GM21390 (cell line): ENCODE data around the gene PITPNC1.
"Not testable (repeated sequence)": the region's sequence is repeated elsewhere in the genome, so short reads cannot be mapped to it uniquely, and the experiment has no call there.

ENCODE experiments used
- ATAC-seq: cut with Tn5 transposase; IDR thresholded peaks from one replicate; pipeline ENCODE4 v1.9.1; 2021; ENCODE audit not compliant: unreplicated experiment

Gene PITPNC1

DNA sequence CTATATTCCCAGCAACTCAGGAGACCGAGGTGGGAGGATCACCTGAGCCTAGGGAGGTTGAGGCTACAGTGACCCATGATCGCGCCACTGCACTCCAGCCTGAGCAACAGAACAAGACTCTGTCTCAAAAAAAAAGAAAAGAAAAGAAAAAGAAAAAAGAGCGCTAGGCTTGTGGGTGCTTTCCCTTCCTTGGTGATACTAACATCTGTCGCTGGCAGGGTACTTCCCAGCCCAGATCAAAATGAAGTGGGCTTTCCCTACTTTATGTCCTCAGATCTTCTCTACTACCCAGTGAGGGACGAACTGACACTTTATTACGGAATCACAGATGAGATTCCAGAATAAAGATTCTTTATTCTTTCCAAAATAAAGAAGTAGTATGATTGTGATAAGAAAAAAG lies 236.9 kb downstream of the PITPNC1 start:
- ATAC-seq = no peak

DNA sequence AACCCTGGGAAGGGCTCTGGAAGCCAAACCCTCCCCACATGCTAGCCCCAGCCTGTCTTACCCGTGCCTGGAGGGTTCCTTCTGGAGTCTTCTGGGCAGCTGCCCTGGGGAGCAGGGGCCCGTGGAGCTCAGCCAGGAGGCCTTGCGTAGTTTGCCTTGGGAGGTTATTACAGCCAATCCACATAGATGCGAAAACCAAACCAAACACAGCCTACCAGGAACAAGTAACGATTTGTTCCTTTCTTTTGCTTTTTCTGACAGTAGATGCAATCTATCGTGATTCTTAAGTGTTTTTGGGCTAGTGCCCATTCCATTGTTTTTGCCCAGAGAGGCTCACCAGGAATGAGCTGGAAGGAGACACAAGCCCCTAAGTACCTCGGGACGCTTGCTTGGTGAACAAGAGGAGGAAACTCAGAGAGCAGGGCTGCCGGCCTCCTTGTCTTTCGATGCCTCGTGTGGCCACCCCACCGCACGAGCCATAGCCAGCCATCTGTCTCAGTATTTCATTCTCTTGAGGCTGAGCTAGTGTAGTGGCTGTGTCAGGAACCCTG lies 238.0 kb downstream of the PITPNC1 start:
- ATAC-seq = no peak

DNA sequence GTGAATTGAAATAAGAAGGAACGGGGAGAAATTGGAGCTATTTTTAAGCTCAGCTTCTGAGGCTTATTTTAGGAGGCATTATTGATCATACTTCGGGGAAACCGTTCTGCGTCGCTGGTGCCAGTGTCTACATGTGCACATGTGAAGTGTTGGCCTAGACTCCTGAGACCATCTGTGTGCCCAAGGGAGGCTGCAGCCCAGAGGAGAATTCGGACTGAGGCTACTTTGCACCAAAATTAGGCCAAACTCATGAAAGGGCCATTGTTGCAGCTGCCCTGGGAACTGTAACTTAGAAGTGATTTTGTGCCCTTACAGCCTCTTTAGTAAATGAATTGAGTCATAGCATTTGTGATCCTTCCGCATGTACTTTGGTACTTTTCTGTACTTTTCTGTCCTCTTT lies 238.7 kb downstream of the PITPNC1 start:
- no peak for ATAC-seq

DNA sequence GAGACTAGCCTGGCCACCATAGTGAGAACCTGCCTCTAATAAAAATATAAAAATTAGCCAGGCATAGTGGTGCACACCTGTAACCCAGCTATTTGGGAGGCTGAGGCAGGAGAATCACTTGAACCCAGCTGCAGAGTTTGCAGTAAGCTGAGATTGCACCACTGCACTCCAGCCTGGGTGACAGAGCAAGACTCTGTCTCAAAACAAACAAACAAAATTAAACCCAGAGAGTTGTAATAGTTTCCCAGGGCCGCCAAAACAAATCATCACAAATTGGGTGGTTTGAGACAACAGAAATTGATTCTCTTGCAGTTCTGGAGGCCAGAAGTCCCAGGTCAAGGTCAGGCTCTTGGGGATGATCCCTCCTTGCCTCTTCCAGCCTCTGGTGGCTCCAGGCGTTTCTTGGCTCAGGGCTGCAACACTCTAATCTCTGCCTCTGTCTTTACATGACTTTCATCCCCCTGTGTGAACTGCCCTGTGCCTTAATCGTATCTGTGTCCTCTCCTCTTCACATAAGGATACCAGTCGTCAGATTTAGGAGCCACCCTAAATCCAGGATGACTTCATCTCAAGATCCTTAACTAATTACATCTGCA lies 240.3 kb downstream of the PITPNC1 start:
- no peak for ATAC-seq

DNA sequence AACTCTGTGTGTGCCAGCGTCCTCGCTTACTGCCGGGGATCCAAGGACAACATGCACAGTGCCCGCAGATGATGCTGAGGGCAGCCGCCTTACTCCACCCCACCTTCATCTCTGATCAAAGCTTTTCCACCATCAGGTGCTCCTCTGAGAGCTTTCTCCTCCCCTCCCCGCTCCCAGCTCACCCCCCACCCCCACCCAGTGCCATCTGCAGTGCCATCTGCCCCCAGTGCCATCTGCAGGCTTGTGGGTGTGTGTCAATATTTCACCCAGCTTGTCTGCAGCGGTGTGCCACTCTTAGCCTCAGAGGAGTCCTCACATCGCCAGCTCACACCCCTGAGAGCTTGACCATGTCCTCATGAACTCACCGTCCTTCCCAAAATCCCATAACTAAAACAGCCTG lies 242.5 kb downstream of the PITPNC1 start:
- no peak for ATAC-seq

DNA sequence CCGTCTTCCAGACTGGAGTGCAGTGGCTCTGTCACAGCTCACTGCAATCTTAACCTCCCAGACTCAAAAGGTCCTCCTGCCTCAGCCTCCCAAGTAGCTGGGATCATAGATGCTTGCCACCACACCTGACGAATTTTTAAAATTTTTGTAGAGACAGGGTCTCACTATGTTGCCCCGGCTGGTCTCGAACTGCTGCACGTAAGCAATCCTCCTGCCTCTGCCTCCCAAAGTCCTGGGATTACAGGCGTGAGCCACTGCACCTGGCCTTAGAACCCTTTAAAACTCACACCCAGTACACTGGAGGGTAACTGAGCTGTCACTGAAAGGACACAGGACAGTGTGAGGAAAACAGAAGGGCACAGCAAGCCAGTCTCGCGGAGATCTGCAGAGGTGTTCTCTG lies 243.0 kb downstream of the PITPNC1 start:
- ATAC-seq = no peak

DNA sequence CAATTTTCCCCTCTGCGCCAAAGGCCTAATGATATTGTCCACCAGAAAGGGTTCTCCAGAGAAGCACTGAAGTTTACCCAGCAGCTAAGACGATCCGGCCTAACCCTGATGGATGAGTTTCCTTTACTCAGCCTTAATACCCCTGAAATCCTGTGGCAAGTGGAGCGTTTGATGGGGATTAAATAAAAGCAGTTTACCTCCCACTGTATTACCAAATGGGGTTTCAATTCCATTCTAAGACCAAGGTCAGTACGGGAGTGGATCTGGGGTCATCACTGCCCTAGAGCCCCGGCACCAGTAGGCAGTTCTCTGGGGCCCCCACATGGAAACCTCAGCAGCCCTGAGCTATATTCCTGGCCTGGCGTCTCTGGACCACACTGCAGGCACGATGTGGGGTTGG lies 243.6 kb downstream of the PITPNC1 start:
- no peak for ATAC-seq

DNA sequence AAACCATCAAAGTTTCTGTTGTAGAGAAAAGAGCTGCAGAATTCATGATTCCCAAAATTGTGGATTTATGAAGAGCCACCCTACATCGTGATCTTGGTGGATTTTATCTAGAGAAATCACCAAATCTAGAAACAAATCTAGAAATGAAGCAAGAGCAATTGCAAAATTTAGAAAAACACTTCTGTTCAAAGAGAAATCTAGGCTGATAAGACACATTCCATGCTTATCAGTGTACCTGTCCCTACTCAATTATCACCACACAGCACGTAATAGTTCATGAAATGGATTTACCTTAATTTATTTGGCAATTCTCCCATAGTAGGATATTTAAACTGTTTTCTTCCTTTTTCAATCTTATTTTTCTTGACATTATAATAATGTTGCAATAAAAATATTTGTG lies 246.7 kb downstream of the PITPNC1 start:
- ATAC-seq = no peak

DNA sequence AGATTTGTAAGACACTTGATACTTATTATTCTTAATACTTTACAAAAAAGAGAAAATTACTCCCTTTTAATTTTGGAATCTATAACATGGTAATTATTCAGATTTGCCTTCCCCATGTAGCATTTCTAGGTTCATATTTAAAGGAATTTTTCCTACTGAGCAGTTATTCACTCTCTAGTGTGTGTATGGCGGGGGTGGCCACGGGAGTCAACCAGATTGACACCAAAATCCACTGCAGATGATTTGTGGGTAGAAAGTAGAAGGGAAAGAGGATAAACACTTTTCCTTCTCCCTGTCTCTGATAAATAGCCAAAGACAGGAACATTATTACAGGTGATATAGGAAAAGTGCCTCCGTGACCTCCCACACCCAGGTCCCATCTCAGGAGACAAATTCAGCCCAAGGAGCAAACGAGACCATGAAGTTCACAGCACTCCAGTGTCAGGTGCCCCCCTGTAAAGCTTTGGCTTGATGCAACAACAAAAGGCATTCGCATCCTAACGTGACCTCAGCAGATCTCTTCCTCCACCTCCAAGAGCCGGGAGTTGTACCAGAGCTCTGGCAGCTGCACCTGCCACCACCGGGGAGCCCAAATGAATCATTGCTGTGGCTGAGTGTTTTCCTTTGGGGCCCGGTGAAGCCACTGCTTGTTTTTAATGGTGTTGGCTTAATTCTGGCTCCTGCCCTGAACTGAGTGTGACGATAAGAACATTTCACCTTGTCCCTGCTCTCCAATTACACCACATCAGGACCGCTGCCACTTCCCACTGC lies 248.0 kb downstream of the PITPNC1 start:
- no peak for ATAC-seq

DNA sequence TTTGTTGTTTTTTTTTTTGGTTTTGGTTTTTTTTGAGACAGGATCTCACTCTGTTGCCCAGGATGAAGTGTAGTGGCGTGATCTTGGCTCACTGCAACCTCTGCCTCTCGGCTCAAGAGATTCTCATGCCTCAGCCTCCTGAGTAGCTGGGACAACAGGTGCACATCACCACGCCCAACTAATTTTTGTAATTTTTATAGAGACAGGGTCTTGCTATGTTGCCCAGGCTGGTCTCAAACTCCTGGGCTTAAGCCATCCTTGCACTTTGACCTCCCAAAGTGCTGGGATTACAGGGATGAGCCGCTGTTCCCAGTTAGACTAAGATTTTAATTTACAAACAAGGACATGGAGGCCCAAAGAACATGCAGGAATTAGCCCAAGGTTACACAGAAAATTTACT lies 248.9 kb downstream of the PITPNC1 start:
- no peak for ATAC-seq

DNA sequence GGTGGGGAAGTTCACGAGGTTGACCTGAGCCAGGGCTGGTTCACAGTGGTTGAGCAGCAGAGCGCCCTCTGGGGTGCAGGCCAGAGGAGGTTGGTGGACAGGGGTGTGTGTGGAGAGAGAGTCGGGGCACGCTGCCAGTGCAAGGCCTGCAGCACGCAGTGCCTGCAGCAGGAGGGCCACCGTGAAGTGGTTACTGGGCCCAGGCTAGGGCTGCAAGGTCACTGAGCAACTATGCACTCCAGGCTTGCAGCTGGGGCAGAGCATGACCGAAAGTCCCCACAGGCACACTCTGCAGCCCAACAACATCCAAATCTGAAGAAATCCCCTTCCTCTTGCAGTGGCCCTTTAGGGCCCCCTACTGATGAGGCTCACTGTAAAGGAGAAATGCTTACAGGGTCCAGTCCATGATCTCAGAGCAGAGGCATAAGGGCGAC lies 251.5 kb downstream of the PITPNC1 start:
- no peak for ATAC-seq

DNA sequence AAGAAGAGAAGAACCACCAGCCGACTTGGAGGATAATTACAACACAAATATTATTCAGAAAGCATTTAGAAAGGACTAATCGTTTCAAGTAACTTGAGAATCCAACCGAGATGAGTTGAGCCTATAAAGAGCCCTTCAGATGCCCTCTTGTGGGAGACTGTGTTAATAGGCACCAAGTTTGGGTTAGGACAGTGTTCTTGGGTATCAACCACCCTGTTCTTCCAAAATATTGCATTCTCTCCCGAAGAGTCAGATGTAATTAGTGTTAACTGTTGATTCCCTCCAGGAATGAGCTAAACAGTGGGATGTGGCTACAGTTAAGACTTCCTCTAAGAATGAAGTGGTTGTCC lies 252.9 kb downstream of the PITPNC1 start:
- ATAC-seq = no peak

DNA sequence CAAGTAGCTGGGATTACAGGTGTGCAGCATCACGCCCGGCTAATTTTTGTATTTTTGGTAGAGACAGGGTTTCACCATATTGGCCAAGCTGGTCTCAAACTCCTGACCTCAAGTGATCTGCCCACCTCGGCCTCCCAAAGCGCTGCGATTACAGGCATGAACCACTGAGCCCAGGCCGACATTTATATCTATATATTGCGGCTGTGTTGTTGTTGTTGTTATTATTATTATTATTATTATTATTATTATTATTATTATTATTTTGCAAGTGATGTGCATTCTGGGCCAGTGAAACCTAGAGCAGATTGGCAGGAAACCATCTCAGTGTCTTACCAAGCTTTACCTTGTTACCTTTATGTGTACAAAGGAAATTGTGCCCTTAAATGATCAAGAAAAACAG lies 253.8 kb downstream of the PITPNC1 start:
- ATAC-seq = not testable (repeated sequence)

DNA sequence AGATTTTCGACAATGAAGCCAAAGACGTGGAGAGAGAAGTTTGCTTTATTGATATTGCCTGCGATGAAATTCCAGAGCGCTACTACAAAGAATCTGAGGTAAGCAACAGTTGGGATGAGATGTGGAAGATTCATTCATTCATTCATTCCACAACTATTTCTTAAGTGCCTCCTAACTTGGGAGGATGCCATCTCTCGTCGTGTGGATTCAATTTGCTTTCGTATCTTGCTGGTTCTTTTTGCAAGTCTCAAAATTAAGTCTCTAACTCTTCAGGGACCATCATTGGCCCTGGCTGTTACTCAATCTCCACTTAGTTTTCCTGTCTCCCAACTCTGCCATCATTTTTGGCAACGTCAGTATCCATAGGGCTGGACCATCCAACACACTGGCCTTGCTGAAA lies 255.1 kb downstream of the PITPNC1 start:
- no peak for ATAC-seq

DNA sequence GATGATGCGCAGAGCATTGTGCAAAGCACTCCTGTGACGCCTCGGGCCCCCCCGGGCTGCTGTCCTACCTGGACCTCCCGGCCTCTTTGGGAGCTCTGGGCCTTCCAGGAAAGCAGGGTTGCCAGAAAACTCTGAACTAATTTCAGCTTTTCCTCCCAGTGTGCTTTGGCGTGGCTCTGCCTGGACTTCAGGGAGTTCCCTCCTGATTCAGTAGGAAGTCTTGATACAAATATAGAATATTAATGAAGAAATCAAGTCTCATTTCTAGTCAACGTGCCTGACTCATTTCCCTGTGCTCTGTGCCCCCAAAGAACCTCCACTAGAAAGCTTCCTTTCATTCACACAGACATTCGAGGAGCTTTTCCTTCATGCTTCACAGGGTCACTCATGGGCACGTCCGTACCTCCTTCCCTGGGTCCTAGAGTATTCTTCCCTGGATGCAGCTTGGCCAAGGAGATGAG lies 256.7 kb downstream of the PITPNC1 start:
- no peak for ATAC-seq

DNA sequence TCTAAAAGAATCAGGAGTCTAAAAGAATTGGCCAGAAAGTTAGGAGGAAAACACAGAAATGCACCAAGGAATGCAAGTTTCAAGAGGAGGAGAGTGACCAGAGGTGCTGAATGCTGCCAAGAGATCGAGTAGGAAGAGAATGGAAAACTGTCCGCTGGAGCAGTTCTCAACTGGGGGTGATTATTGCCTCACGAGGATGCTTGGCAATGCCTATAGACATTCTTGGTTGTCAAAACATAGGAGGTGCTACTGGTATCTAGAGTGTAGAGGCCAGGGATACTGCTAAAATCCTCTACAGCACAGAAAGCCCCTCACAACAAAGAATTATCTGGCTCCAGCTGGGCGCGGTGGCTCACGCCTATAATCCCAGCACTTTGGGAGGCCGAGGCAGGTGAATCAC lies 258.6 kb downstream of the PITPNC1 start:
- no peak for ATAC-seq

DNA sequence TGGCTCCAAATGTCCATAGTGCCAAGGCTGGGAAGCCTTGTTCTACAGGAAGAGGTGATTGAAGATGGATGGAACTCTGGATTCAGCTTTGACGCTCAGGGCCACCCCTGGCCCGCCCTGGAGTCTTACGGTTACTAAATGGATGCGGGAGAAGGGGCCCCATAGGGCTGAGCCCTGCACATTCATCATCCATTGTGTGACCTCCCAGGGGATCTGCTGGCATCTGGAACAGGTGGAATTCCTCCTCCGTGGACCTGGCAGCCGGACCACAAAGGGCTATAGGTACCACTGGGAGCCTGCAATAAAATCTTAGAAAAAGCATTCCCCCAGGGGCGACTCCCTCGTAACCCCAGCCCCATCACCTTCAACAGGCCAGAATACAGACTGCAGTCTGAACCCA lies 259.2 kb downstream of the PITPNC1 start:
- no peak for ATAC-seq

DNA sequence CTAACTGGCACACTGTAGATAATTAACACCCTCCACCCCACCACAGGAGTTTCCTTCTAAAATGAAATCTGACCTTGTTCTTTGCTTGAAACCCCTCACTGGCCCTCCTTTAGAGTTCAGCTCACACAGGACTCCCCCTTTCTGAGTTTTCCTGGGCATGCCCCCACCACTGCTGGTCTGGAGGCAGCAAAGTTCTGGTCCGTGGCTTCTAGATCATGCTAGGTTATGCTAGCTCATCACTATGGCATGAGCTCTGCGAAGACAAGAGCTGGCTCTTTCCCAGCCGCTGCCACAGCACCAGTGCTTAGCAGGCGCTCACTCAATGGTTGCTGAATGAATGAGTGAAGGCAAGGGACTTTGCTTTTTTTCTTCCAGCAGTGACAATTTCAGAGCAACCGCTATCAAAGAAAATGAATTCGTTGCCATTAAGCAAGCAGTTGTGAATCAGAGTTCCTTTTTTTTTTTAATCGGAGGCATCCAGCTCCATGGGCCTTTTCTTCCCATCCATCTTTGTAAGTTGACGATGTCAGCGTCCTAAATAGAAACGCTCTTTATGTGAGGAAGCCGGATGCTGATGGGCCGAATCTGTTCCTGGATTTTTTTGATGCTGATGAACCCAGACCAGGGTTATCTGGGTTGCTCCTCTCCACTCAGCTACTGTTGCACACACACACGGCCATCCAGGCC lies 259.9 kb downstream of the PITPNC1 start:
- no peak for ATAC-seq

DNA sequence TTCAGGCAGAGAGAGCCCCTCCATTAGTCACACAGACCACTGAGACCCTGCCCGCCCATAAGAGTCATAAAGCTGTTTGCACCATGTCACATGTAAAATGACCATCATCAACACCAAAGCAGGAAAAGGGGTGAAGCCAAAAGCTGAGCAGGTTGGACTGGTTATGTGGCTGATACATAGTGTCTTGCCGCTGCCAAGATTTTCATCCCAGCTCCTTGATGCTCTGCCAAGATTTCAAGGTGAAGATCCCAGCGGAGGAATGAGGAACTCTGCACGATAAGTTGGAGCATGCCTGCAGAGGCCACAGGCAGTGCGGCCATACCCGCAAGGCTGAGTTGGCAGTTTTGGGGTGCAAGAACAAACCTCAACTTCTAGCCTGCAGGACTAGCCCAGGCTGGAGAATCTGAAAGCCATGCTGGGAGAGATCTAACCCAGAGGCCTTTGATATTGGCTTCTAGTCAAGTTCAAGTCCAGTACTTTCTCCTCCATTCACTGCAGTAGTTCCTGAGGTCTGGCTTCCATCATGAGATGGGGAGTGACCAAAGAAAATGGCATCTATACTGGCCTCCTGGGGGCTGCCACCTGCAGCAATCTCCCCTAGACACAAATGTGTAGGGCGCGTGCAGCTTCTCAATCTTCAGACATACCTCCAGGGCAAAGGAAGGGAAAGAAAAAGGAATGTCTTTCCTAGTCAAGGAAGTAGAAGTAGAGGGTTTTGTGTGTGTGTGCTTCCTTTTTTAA lies 261.0 kb downstream of the PITPNC1 start:
- ATAC-seq = no peak

DNA sequence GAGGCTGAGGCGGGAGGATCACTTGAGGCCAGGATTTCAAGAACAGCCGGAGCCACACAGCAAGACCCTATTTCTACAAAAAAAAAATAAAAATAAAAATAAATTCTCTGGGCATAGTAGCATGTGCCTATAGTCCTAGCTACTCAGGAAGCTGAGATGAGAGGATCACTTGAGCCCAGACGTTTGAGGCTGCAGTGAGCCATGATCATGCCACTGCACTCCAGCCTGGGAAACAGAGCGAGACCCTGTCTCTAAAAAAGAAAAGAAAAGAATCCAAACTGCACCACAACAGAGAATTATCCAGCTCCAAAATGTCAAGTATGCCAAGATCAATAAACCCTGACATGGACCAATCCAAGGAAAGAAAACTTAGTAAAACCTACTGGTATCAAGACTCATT lies 261.8 kb downstream of the PITPNC1 start:
- no peak for ATAC-seq

DNA sequence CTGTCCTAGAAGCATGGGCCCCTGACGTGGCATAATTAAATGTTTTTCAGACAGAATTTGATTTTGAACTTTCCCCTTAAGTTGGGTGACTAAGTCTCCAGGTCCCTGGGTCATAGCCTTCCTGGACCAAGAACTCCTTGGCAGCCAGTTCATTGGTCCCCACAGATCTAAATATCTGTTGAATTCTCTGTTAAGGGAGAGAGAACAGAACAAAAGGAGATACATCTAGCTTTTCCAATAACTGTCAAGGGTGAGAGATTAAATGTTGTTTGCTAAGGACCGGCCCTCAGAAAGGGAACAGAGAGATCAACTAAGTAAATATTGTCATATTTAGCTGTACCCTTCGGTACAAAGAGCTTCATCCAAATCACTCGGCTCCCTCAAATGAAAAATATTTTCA lies 262.5 kb downstream of the PITPNC1 start:
- ATAC-seq = no peak
